ENCODE data around the gene CLEC19A.

The CLEC19A gene

GRCh38 chr16:19285431-19285830 is at the start of gene CLEC19A:
Gene CLEC19A (plus strand): TSS chr16:19285731. CDS start chr16:19285852, 121 bp downstream.
- DNase-seq (ENCODE audit: low read depth), result no peak

DNA sequence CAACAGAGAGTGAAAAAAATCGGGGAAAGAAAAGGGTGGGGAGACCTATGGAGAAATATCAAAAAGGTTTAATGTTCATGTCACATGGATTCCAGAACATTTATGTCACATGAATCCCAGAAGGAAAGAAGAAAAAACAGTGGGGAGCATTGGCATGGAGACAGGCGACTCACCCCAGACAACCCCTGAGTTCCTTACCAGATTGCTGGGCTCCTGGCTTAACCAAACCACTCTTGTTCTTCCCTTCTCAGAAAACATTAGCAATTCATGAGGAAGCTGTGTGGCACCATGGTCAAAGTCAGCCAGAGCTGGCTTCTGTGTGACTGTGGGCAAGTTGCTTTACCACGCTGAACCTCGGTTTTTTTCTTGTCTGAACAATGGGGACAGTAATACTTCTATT is 49.6 kb upstream of the CLEC19A start:
- DNase-seq (ENCODE audit: low read depth), result no peak

DNA sequence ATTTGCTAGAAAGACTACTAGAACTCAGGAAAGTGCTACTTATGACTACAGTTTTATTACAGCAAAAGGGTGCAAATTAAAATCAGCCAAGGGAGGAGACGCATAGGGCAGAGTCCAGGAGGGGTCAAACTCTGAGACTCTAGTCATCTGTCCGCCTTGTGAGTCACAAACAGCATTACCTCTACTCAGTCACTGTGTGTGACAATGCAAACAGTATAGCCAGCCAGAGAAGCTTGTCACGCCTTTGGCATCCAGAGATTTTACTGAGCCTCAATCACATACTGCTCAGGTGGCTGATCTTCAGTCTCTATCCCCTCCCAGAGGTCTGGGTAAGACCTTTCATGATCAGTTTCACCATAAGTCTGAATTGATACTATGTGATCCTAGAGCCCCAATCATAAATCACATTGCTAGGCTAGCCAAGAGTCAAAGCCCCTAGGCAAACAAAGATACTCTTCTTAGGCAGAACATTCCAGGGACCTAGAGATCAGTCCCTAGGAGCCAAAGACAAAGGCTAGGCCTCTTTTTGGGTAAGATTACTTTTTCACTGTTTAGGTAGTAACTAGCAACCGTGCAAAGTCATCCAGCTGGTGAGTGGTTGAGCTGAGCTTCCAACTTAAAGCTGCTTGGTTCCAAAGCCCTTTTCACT is 48.8 kb upstream of the CLEC19A start:
- DNase-seq (ENCODE audit: low read depth), result no peak

- DNase-seq (ENCODE audit: low read depth), result no peak
Observed at GRCh38 chr16:19238406-19238805, 47.1 kb upstream of the CLEC19A start.

DNA sequence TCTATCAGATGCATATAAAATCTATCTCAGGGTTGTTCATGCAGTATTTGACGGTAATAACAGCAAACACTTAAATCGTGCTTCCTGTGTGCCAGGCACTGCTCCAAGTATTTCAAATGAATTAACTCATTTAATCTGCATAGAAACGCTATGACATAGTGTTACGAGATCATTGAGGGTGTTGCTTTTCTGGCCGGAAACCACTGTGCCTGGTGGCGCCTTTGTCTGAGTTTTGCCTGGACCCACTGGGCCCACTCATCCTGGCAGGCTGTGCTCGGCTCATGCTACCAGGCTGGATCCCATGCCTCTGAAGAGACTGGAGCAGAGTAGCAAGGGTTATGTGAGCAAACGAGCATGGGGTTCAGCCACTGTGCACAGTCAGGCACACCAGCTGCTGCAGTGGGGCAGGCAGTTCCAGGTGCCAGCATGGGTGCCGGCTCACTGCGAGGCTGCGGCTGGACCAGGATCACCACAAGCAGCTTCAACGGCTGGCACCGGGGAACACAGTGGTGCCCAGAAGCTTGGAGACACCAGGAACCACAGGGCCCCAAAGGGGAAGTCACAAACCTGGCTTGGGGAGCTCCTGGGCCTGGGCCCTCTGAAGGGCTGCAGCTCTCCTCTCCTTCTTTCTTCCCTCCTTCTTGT is 45.9 kb upstream of the CLEC19A start:
- no peak for DNase-seq (ENCODE audit: low read depth)

DNA sequence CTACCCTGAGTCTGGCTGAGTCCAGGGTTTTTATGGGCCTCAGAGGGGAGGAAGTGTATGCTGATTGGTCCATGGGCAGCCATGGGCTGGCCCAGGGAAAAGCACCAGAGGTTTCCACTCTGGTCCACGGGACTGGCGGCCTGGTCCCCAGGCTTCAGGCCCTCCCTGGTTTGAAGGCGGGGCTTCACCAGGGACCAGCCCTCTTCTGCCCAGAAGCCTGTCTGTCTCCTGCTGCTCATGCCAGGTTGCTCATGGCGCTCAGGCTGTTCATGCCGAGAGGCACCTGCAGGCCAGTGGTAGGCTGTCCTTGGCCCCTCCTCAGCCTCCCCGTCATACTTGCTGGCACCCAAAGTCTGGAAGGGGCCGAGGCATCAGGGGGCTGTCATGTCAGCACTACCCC is 45.0 kb upstream of the CLEC19A start:
- no peak for DNase-seq (ENCODE audit: low read depth)

- no peak for DNase-seq (ENCODE audit: low read depth)
Observed at GRCh38 chr16:19241512-19241911, 44.0 kb upstream of the CLEC19A start.

DNA sequence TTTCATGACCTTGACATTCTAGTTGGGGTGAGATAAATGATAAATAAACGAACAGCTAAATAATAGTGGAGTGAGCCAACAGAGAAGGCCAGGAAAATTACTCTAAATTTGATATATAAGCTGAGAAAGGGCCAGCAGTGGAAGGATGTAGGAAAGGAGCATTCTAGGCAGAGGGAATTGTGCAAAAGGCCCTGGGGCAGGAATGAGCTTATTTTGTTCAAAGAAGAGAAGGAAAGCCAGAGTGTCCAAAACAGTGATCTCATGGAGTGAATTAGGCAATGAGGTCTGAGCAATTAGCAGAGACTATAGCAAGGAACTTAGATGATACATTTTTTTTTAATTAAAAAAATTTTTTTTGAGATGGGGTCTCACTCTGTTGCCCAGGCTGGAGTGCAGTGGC is 43.3 kb upstream of the CLEC19A start:
- DNase-seq (ENCODE audit: low read depth), result no peak

DNA sequence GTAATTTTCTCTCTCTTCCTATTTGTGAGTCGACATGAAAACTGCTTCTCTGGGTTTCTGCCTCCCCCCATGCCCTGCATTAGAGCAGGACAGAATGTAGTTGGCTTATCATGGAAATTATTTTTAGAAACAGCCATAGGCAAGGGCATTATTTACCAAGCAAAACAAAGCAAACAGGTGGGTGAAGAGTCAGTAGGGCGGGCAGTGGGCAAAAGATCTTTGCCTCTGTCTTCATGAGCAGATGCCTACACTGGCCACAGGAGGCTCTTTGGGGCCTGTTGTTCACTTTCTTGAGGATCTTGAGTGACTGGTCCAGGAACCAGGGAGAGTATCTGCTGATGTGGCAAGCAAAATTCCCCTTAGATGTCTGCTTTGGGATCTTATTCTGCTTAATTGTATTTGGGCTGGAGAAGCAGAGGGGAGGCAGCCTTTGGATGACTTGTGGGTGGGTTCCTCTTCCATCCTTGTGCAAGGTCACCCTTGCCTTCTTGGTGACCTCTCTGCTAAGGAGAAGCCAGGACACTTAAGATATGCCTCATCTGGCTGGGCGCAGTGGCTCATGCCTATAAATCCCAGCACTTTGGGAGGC is 42.5 kb upstream of the CLEC19A start:
- no peak for DNase-seq (ENCODE audit: low read depth)

GRCh38 chr16:19245326-19245925 is 40.1 kb upstream of the CLEC19A start:
- no peak for DNase-seq (ENCODE audit: low read depth)

GRCh38 chr16:19252904-19253303 is 32.6 kb upstream of the CLEC19A start:
- DNase-seq (ENCODE audit: low read depth), result no peak

DNA sequence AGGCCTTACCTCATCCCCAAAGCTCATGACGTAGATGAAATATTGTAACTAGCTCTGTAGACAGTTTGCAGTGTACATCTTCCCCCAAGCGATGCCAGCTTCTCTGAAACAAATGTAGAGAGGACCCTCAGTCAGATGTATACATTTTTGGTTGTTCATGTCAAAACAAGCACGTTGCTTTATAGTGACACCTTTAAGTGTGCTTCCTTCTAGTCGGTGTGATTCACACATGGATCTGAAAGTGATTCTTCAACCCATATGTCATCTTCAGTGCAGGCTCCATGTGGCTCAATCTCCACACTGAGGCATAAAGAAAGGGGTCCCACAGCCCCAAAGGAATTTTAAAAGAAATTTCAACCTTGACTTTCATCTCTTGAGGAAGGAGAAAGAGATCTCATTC is 30.9 kb upstream of the CLEC19A start:
- DNase-seq (ENCODE audit: low read depth), result no peak

DNA sequence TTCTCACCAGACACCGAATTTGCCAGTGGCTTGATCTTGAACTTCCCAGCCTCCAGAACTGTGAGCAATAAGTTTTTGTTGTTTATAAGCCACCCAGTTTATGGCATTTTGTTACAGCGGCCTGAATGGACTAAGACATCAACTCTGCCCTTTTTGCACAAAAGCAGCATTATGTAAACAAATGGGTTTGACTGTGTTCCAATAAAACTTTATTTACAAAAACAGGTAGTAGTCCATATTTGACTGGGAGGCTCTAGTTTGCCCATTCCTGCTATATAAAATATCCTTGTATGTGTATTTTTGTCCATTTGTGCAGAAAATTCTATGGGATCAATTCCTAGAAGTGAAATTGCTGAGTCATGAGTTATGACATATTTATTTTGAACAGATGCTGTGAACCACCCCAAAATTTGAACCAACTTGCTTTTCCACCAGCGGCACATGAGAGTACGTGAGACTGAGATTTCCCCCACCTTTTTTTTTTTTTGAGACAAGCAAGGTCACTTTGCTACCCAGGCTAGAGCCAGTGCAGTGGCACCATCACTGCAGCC is 21.3 kb upstream of the CLEC19A start:
- DNase-seq (ENCODE audit: low read depth), result no peak

GRCh38 chr16:19265380-19265930 is 20.1 kb upstream of the CLEC19A start:
- DNase-seq (ENCODE audit: low read depth), result no peak

DNA sequence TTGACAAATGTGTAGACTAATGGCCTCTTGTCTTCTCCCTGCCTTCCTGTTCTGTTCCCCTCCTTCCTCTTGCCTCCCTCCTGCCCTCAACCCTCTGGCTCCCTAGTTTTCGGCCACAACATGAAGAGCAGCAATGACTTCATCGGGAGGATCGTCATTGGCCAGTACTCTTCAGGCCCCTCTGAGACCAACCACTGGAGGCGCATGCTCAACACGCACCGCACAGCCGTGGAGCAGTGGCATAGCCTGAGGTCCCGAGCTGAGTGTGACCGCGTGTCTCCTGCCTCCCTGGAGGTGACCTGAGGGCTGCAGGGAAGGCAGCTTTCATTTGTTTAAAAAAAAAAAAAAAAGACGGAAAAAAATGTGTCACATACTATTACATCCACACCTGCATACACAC is 18.8 kb upstream of the CLEC19A start:
- no peak for DNase-seq (ENCODE audit: low read depth)

DNA sequence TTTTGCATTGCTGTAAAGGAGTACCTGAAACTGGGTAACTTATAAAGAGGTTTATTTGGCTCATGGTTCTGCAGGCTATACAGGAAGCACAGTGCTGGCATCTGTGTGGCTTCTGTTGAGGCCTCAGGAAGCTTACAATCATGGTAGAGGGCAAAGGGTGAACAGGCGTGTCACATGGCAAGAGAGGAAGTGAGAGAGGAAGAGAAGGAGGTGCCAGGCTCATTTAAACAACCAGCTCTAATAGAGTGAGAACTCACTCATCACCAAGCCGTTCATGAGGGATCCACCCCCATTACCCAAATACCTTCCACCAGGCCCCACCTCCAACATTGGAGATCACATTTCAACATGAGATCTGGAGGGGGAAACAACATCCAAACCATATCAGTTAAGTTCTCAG is 16.4 kb upstream of the CLEC19A start:
- DNase-seq (ENCODE audit: low read depth), result no peak

- DNase-seq (ENCODE audit: low read depth), result no peak
Observed at GRCh38 chr16:19274165-19274797, 11.2 kb upstream of the CLEC19A start.

DNA sequence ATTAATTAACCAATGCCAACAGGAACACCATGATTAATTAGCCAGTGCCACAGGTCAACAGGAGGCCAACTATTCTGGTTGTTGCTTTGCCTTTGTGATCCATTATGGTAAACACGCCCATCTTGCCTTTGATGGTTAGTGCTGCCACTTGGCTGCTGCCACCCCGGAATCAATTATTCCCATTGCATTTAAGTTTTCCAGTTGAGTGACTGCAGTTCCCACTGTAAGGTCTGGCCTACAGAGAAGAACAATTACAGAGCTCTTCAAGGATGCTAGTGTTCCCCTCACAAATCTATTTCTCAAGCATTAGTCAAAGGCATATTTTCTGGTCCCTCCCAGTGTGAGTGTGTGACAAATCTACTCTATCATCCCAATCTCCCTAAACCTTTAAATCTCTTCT is 7.1 kb upstream of the CLEC19A start:
- no peak for DNase-seq (ENCODE audit: low read depth)

GRCh38 chr16:19281246-19281645 is 4.3 kb upstream of the CLEC19A start:
- no peak for DNase-seq (ENCODE audit: low read depth)

DNA sequence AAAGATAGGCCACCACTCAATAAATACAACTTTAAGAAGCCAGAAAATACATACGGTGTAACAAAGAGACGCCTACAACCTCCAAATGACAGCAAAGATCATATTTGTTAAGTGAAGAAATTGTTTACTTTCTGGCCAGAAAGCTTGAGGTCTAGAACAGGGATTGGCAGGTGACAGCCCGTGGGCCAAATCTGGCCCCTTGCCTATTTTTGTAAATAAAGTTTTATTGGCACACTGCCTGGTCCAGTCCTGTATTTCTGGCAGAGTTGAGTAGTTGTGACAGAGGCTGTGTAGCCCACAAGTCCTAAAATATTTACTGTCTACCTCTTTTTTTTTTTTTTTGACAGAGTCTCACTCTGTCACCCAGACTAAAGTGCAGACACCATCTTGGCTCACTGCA is 3.4 kb upstream of the CLEC19A start:
- DNase-seq (ENCODE audit: low read depth), result no peak

- no peak for DNase-seq (ENCODE audit: low read depth)
Observed at GRCh38 chr16:19283637-19284036, 1.9 kb upstream of the CLEC19A start.

- DNase-seq (ENCODE audit: low read depth), result no peak
Observed at GRCh38 chr16:19284207-19284606, 1.3 kb upstream of the CLEC19A start.

Measured in stimulated activated CD8-positive, alpha-beta memory T cell treated with anti-CD3 and anti-CD28 coated beads, Interleukin-15, amount 100 ng/mL, for 1 hour (primary cell).